Activated T-cell treated with anti-CD3 and anti-CD28 coated beads, Interleukin-2, amount 50 U/mL, for 4 hours (primary cell): ENCODE data around the gene COG3. TPM values are rescaled to one million over a fixed set of nuclear protein-coding genes. Genes with fewer than 3 reads are reported as not detected.
"Not testable (repeated sequence)": the region's sequence is repeated elsewhere in the genome, so short reads cannot be mapped to it uniquely, and the experiment has no call there.

Experiments
- ATAC-seq, 2 donors: fragments of 200-7000 bp; cut with Tn5 transposase; one replicate each; pipeline ENCODE4 v1.10.0; 2021
- DNase-seq: peaks from one replicate; pipeline ENCODE4 v3.0.0-alpha.2; 2020
- H3K27me3 Mint-ChIP-seq: one replicate; pipeline ENCODE4 v1.8.0; 2021; ENCODE audit warnings: low read depth, mixed read lengths
- H3K36me3 Mint-ChIP-seq: one replicate; pipeline ENCODE4 v1.8.0; 2022; ENCODE audit warnings: mixed read lengths; ENCODE audit not compliant: insufficient read depth
- H3K4me1 Mint-ChIP-seq: one replicate; pipeline ENCODE4 v1.8.0; 2021; ENCODE audit warnings: low read depth, mixed read lengths
- H3K4me3 Mint-ChIP-seq: one replicate; pipeline ENCODE4 v1.8.0; 2021; ENCODE audit warnings: mild to moderate bottlenecking, moderate library complexity, mixed read lengths
- H3K9me3 Mint-ChIP-seq: one replicate; pipeline ENCODE4 v1.8.0; 2021; ENCODE audit warnings: mixed read lengths
- total RNA-seq, 3 donors: library from RNA; stranded (reverse); gene quantifications; one replicate each; pipeline ENCODE4 v1.2.1, GENCODE V29; 2021

Gene COG3, protein sequence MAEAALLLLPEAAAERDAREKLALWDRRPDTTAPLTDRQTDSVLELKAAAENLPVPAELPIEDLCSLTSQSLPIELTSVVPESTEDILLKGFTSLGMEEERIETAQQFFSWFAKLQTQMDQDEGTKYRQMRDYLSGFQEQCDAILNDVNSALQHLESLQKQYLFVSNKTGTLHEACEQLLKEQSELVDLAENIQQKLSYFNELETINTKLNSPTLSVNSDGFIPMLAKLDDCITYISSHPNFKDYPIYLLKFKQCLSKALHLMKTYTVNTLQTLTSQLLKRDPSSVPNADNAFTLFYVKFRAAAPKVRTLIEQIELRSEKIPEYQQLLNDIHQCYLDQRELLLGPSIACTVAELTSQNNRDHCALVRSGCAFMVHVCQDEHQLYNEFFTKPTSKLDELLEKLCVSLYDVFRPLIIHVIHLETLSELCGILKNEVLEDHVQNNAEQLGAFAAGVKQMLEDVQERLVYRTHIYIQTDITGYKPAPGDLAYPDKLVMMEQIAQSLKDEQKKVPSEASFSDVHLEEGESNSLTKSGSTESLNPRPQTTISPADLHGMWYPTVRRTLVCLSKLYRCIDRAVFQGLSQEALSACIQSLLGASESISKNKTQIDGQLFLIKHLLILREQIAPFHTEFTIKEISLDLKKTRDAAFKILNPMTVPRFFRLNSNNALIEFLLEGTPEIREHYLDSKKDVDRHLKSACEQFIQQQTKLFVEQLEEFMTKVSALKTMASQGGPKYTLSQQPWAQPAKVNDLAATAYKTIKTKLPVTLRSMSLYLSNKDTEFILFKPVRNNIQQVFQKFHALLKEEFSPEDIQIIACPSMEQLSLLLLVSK
- total RNA-seq = 10 to 100 TPM; 21.7 to 23.6 (median 22.0) TPM

- ATAC-seq (peak; percentile 96 to 98), DNase-seq (peak; percentile 92)
- no peaks in the 10 kb centered on the region for H3K27me3 Mint-ChIP-seq
- peak within 1 kb of the TSS; percentile 93 for H3K4me3 Mint-ChIP-seq
- peaks cover 9% of the 10 kb centered on the region for H3K36me3 Mint-ChIP-seq
- peaks cover 56% of the 10 kb centered on the region for H3K4me1 Mint-ChIP-seq
- H3K9me3 Mint-ChIP-seq = no peaks in the 10 kb centered on the region
Observed at GRCh38 chr13:45464687-45465453, at the start of gene COG3. Gene COG3, plus strand, starts transcription at chr13:45464939. Its CDS starts 98 bp downstream, at chr13:45465037.

GRCh38 chr13:45415112-45415511, 49.6 kb upstream of the COG3 start:
- DNase-seq = no peak
- peaks cover 42% of the 10 kb centered on the region for H3K4me1 Mint-ChIP-seq
- H3K27me3 Mint-ChIP-seq = no peaks in the 10 kb centered on the region
- no peak for ATAC-seq
- H3K4me3 Mint-ChIP-seq = no peak overlapping the region
- H3K36me3 Mint-ChIP-seq = peaks cover 8% of the 10 kb centered on the region
- H3K9me3 Mint-ChIP-seq = no peaks in the 10 kb centered on the region

DNA sequence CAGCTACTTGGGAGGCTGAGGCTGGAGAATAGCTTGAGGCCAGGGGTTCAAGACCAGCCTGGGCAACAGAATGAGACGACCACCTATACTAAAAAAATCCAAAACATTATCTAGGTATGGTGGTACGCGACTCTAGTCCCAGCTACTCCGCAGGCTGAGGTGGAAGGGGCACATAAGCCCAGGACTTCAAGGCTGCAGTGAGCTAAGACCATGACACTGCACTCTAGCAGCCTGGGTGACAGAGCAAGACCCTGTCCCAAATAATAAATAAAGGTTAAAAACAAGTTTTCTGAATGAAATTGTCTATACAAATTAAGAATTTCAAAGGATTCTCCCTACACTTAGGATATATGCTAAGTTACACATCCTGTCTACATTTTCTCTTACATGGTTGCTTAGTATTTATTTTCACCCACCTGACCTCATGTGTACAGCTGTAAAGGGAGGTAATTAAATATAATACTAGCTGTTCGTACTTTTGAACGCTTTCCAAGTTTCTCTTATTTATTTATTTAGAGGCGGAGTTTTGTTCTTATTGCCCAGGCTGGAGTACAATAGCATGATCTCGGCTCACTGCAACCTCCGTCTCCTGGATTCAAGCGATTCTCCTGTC, 48.1 kb upstream of the COG3 start:
- peak overlapping the region; percentile 86 for H3K4me3 Mint-ChIP-seq
- H3K36me3 Mint-ChIP-seq = peaks cover under 1% of the 10 kb centered on the region

GRCh38 chr13:45417790-45418534, 46.8 kb upstream of the COG3 start, which contains the start of gene SLC25A30:
Gene SLC25A30, minus strand, starts transcription at chr13:45418373. Its CDS starts 6,948 bp downstream, at chr13:45411425.
- H3K36me3 Mint-ChIP-seq = no peaks in the 10 kb centered on the region
- ATAC-seq = peak; percentile 96 to 97
- H3K4me1 Mint-ChIP-seq = peaks cover 29% of the 10 kb centered on the region
- peak within 1 kb of the TSS; percentile 86 for H3K4me3 Mint-ChIP-seq
- no peaks in the 10 kb centered on the region for H3K9me3 Mint-ChIP-seq
- DNase-seq = peak; percentile 89
- no peaks in the 10 kb centered on the region for H3K27me3 Mint-ChIP-seq

More for the DNA sequence above, 48.1 kb upstream of the COG3 start:
- Mint-ChIP-seq H3K27me3 (no peaks in the 10 kb centered on the region), H3K9me3 (no peaks in the 10 kb centered on the region), H3K4me1 (peaks cover 36% of the 10 kb centered on the region)
- no peak for ATAC-seq
- DNase-seq = no peak

DNA sequence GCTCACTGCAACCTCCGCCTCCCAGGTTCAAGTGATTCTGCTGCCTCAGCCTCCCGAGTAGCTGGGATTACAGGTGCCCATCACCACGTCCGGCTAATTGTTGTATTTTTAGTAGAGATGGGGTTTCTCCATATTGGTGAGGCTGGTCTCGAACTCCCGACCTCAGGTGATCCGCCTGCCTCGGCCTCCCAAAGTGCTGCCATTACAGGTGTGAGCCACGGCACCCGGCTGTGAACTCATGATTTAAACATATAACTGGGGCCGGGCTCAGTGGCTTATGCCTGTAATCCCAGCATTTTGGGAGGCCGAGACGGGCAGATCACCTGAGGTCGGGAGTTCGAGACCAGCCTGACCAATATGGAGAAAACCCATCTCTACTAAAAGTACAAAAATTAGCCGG, 45.4 kb upstream of the COG3 start:
- not testable (repeated sequence) for H3K9me3 Mint-ChIP-seq, H3K27me3 Mint-ChIP-seq, H3K36me3 Mint-ChIP-seq, DNase-seq, ATAC-seq
- H3K4me3 Mint-ChIP-seq = peak overlapping the region; percentile 54
- peaks cover 22% of the 10 kb centered on the region for H3K4me1 Mint-ChIP-seq

DNA sequence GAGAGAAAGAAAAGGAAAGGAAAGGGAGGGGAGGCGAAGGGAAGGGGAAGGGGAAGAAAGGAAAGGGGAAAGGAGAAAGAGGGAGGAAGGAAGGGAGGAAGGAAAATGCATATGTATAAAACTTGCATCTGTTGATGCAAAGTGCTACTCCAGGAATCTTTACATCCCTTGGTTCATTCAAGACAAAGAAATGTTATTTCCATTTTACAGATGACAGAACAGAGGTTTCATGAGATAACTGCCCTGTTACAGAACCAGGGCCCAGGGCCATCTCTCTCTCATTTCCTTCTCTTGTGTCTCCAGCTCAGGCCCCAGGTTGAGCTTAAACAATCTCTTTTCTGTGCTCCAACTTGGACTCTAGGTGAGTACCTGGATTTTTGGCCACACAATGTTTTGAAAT, 44.8 kb upstream of the COG3 start:
- Mint-ChIP-seq H3K27me3 (no peaks in the 10 kb centered on the region), H3K9me3 (no peaks in the 10 kb centered on the region), H3K4me3 (peak overlapping the region; percentile 38), H3K4me1 (peaks cover 17% of the 10 kb centered on the region), H3K36me3 (no peaks in the 10 kb centered on the region)
- no peak for DNase-seq
- no peak for ATAC-seq

DNA sequence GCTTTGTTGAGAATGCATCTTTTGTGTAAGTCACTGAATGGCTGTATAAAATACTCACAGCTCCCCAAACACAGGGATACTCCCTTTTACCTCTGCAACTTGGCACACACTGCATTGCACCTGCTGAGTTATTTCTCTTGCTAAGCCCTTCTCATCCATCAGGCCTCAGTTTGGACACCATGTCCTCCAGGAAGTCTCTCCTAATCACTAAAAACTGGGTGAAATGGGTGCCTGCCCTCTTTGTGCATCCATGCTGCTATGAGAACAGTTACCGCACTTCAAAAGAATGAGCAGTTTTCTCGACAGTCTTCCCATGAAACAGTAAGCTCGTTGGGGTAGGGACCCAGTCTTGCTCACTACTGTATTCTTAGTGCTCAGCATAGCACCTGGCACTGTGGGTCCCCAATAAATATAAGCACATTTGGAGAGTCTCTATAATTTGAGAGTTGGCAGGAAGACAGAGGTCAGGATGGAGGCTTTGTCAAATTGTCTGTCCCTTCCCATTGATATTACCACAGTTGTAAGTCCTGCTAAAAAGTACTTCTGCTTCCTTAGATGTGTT, 41.9 kb upstream of the COG3 start:
- no peak overlapping the region for H3K4me3 Mint-ChIP-seq
- ATAC-seq (no peak), DNase-seq (no peak)
- no peaks in the 10 kb centered on the region for H3K9me3 Mint-ChIP-seq
- H3K36me3 Mint-ChIP-seq = no peaks in the 10 kb centered on the region
- peaks cover 2% of the 10 kb centered on the region for H3K4me1 Mint-ChIP-seq
- no peaks in the 10 kb centered on the region for H3K27me3 Mint-ChIP-seq

DNA sequence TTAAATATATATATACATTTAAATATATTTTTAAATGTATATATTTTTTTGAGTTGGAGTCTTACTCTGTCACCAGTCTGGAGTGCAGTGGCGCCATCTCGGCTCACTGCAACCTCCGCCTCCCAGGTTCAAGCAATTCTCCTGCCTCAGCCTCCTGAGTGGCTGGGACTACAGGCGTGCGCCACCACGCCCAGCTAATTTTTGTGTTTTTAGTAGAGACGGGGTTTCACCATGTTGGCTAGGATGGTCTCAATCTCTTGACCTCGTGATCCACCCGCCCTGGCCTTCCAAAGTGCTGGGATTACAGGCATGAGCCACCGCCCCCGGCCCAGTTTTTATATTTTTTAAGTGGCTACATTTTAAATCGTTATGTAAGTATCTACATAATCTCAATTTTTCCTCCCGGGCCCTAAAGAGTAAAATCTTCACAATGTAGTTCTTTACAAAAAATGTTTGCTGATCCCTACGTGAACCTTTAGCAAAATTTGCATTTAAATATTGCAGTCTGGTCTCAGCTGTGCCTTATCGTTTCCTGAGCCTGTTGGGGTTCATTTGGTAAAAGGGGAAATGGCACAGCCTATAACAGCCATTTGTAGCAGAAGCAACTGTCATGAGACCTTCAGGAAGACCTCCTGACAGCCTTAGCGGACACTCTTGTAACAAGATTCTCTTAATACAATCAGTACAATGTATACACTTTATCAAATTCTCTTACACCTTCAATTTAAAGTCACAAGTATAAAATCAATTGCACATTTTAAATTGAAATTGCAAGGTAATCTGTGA, 38.5 kb upstream of the COG3 start:
- H3K27me3 Mint-ChIP-seq, H3K4me3 Mint-ChIP-seq, H3K36me3 Mint-ChIP-seq, ATAC-seq, H3K4me1 Mint-ChIP-seq, H3K9me3 Mint-ChIP-seq, DNase-seq: not testable (repeated sequence)

DNA sequence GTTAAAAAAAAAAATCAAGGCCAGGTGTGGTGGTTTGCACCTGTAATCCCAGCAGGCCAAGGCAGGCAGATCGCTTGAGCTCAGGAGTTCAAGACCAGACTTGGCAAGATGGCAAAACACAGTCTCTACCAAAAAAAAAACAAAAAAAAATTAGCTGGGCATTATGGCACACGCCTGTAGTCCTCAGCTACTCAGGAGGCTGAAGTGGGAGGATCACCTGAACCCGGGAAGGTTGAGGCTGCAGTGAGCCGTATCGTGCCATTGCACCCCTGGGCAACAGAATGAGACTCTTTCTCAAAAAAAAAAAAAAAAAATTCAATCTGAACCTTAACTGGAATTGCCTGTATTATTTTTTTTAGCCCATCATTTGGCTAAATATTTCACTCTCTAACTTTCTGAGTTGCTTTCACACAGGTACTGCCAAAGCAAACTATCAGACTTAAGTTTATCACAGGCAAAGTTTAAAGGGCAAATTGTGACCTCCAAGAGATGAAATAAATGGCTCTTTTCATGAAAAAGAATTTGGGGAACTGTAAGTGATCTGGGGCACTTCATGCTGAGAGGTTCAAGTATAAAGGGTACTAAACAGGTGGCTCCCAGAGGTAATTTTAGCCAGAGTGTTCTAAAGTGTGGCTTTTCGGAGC, 31.9 kb upstream of the COG3 start:
- ATAC-seq (no peak), DNase-seq (no peak)
- no peaks in the 10 kb centered on the region for H3K4me1 Mint-ChIP-seq
- H3K4me3 Mint-ChIP-seq = no peak overlapping the region
- H3K36me3 Mint-ChIP-seq = no peaks in the 10 kb centered on the region
- H3K27me3 Mint-ChIP-seq = no peaks in the 10 kb centered on the region
- no peaks in the 10 kb centered on the region for H3K9me3 Mint-ChIP-seq

DNA sequence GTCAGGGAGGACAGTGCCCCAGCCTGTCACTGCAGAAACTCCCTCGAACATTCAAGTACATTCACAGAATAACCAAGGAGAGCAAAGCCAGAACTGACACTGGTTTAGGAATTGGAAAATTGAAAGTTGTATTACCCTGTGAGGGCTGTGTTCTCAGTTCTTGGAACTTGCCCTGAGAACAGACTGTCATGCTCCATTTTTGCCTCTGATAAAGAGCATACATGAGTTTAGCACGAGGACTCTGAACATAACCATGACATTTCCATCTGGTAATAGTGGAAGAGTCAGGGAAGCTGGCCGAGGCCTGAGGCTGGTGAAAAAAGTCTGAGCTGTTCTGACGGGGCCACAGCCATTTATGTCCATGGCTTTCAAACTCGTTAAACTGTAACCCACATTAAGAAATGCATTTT, 31.4 kb upstream of the COG3 start:
- ATAC-seq (no peak), DNase-seq (no peak)

GRCh38 chr13:45434556-45435371, 30.0 kb upstream of the COG3 start:
- H3K36me3 Mint-ChIP-seq = no peaks in the 10 kb centered on the region

More for the DNA sequence above, 31.4 kb upstream of the COG3 start:
- Mint-ChIP-seq H3K4me3 (no peak overlapping the region), H3K36me3 (no peaks in the 10 kb centered on the region), H3K9me3 (no peaks in the 10 kb centered on the region), H3K27me3 (no peaks in the 10 kb centered on the region), H3K4me1 (no peaks in the 10 kb centered on the region)

More at GRCh38 chr13:45434556-45435371, 30.0 kb upstream of the COG3 start:
- Mint-ChIP-seq H3K4me1 (no peaks in the 10 kb centered on the region), H3K27me3 (no peaks in the 10 kb centered on the region), H3K4me3 (no peak overlapping the region), H3K9me3 (no peaks in the 10 kb centered on the region)
- no peak for DNase-seq
- ATAC-seq = no peak
